Osteoblast (primary cell): Measurements from ENCODE around the gene ITSN2. TPM values are rescaled to one million over a fixed set of nuclear protein-coding genes. Genes with fewer than 3 reads are reported as not detected.
"Not testable (repeated sequence)": the region's sequence is repeated elsewhere in the genome, so short reads cannot be mapped to it uniquely, and the experiment has no call there.

Source experiments
- DNase-seq: peaks from one replicate; pipeline ENCODE4 v3.0.0; 2011; ENCODE audit warnings: low spot score, mixed read lengths; ENCODE audit not compliant: insufficient read length; ENCODE audit errors: missing footprints
- H2AFZ ChIP-seq: 2 replicates; pipeline ENCODE4 v1.6.0; 2011; ENCODE audit warnings: mild to moderate bottlenecking, low read length
- H3K27ac ChIP-seq: 2 replicates; pipeline ENCODE4 v1.5.1; 2011; ENCODE audit warnings: mild to moderate bottlenecking, low read depth, low read length, moderate library complexity
- H3K27me3 ChIP-seq: 2 replicates; pipeline ENCODE4 v1.6.0; 2012; ENCODE audit warnings: mild to moderate bottlenecking, control low read depth, inconsistent platforms, low read length, moderate library complexity; ENCODE audit not compliant: insufficient read depth
- H3K36me3 ChIP-seq: 2 replicates; pipeline ENCODE4 v1.5.1; 2011; ENCODE audit warnings: mild to moderate bottlenecking, low read length, control low read depth, moderate library complexity; ENCODE audit not compliant: insufficient read depth
- H3K4me1 ChIP-seq: 2 replicates; pipeline ENCODE4 v1.5.1; 2011; ENCODE audit warnings: mild to moderate bottlenecking, low read length, control low read depth, moderate library complexity; ENCODE audit not compliant: insufficient read depth
- H3K4me2 ChIP-seq: 2 replicates; pipeline ENCODE4 v1.6.0; 2011; ENCODE audit warnings: mild to moderate bottlenecking, low read length; ENCODE audit not compliant: insufficient read depth
- H3K4me3 ChIP-seq: fragments of 200-600 bp; sonication (generic); 3 replicates; pipeline ENCODE4 v1.5.1; 2012; ENCODE audit warnings: mild to moderate bottlenecking, low read length, inconsistent platforms; ENCODE audit not compliant: insufficient read depth
- H3K79me2 ChIP-seq: 2 replicates; pipeline ENCODE4 v1.6.0; 2012; ENCODE audit warnings: mild to moderate bottlenecking, low read length, control low read depth, inconsistent platforms; ENCODE audit not compliant: insufficient read depth
- H3K9me3 ChIP-seq: 2 replicates; pipeline ENCODE4 v1.5.1; 2011; ENCODE audit warnings: low read depth, low read length, control low read depth
- H4K20me1 ChIP-seq: 2 replicates; pipeline ENCODE4 v1.6.0; 2012; ENCODE audit warnings: mild to moderate bottlenecking, low read length, control low read depth; ENCODE audit not compliant: insufficient read depth
- CTCF ChIP-seq: IDR thresholded peaks from 2 replicates; pipeline ENCODE4 v1.5.1; 2011; ENCODE audit warnings: mild to moderate bottlenecking, low read depth, low read length, moderate library complexity; ENCODE audit errors: extremely low read depth
- total RNA-seq: library from RNA; depleted of rRNA; stranded (reverse); fragments of >200 nt; gene quantifications from 2 replicates; pipeline ENCODE4 v1.2.3, GENCODE V29; 2012

ITSN2 gene
- 32.7 and 33.7 TPM in 2 replicates for total RNA-seq

- Histone ChIP-seq H3K27ac (peak within 1 kb of the TSS; percentile 68), H3K9me3 (no peaks in the 10 kb centered on the region), H3K4me1 (peaks cover 4% of the 10 kb centered on the region), H3K79me2 (peaks cover 41% of the 10 kb centered on the region), H2AFZ (peak within 1 kb of the TSS; percentile 98), H3K4me2 (peak within 1 kb of the TSS; percentile 91), H3K27me3 (no peaks in the 10 kb centered on the region), H4K20me1 (peaks cover 5% of the 10 kb centered on the region), H3K4me3 (peak within 1 kb of the TSS; percentile 93), H3K36me3 (no peaks in the 10 kb centered on the region)
- DNase-seq: peak; percentile 96
- TF ChIP-seq CTCF: no peak
Observed at GRCh38 chr2:24360050-24360962, at the start of gene ITSN2. Gene ITSN2 (minus strand): TSS chr2:24360536. CDS start chr2:24328082, 32,454 bp downstream.

- Histone ChIP-seq H3K4me2 (no peak overlapping the region), H3K27ac (no peak overlapping the region)
- no peak for TF ChIP-seq CTCF
Observed at GRCh38 chr2:24409171-24409570, 48.8 kb upstream of the ITSN2 start.

GRCh38 chr2:24408704-24409103 lies 48.4 kb upstream of the ITSN2 start:
- H3K36me3 ChIP-seq, H2AFZ ChIP-seq, H3K79me2 ChIP-seq, DNase-seq, H3K4me1 ChIP-seq, H4K20me1 ChIP-seq, H3K27me3 ChIP-seq, H3K4me2 ChIP-seq, H3K9me3 ChIP-seq, H3K27ac ChIP-seq, H3K4me3 ChIP-seq: not testable (repeated sequence)

More at GRCh38 chr2:24409171-24409570, 48.8 kb upstream of the ITSN2 start:
- Histone ChIP-seq H3K4me1 (no peaks in the 10 kb centered on the region), H3K36me3 (no peaks in the 10 kb centered on the region), H3K27me3 (no peaks in the 10 kb centered on the region), H3K9me3 (no peaks in the 10 kb centered on the region), H4K20me1 (no peaks in the 10 kb centered on the region), H3K4me3 (no peak overlapping the region), H2AFZ (no peak overlapping the region), H3K79me2 (no peaks in the 10 kb centered on the region)
- DNase-seq: peak; percentile 27

- no peak overlapping the region for H3K27ac ChIP-seq
- no peak overlapping the region for H2AFZ ChIP-seq
- peak; percentile 55 for DNase-seq
- no peak overlapping the region for H3K4me3 ChIP-seq
- H3K36me3 ChIP-seq: no peaks in the 10 kb centered on the region
- peaks cover 21% of the 10 kb centered on the region for H3K27me3 ChIP-seq
- no peak for TF ChIP-seq CTCF
- no peaks in the 10 kb centered on the region for H3K79me2 ChIP-seq
- no peaks in the 10 kb centered on the region for H3K4me1 ChIP-seq
- no peaks in the 10 kb centered on the region for H3K9me3 ChIP-seq
- H3K4me2 ChIP-seq: no peak overlapping the region
- no peaks in the 10 kb centered on the region for H4K20me1 ChIP-seq
Observed at GRCh38 chr2:24404491-24404921, 44.2 kb upstream of the ITSN2 start.
